GM12872 (cell line): ENCODE results near the gene NHLRC4.
A peak's percentile ranks its signal among the peaks of the same experiment; 100 is the strongest.

Source experiments
- CTCF ChIP-seq: IDR thresholded peaks from 3 replicates; pipeline ENCODE4 v1.5.1; 2011; ENCODE audit warnings: low read depth, mild to moderate bottlenecking, low read length, moderate library complexity; ENCODE audit not compliant: insufficient read depth

NHLRC4 gene

GRCh38 chr16:600781-601180, 34.0 kb downstream of the NHLRC4 start:
- peak; percentile 38 for TF ChIP-seq CTCF

GRCh38 chr16:603933-604332, 37.1 kb downstream of the NHLRC4 start:
- no peak for TF ChIP-seq CTCF

GRCh38 chr16:606656-607307, 40.0 kb downstream of the NHLRC4 start:
- TF ChIP-seq CTCF = no peak

- TF ChIP-seq CTCF = no peak
Observed at GRCh38 chr16:608019-608418, 41.2 kb downstream of the NHLRC4 start.

GRCh38 chr16:609316-609715, 42.5 kb downstream of the NHLRC4 start:
- no peak for TF ChIP-seq CTCF

GRCh38 chr16:609984-610383, 43.2 kb downstream of the NHLRC4 start:
- no peak for TF ChIP-seq CTCF

GRCh38 chr16:610513-611381, 43.9 kb downstream of the NHLRC4 start:
- TF ChIP-seq CTCF = peak; percentile 44
